AG10803 (cell line): Measurements from ENCODE around the gene GALNT7.
A peak's percentile ranks its signal among the peaks of the same experiment; 100 is the strongest.

Experiments
- DNase-seq: peaks from one replicate; pipeline ENCODE4 v3.0.0; 2010; ENCODE audit warnings: low read depth
- H3K4me3 ChIP-seq: 2 replicates; pipeline ENCODE4 v1.5.1; 2011; ENCODE audit warnings: mild to moderate bottlenecking, low read length, control low read depth
- TF ChIP-seq, protein P1 (sequence below): conservative IDR thresholded peaks from 2 replicates; pipeline ENCODE4 v1.5.1; 2011; ENCODE audit warnings: mild to moderate bottlenecking, low read length, control low read depth, inconsistent platforms

GALNT7 gene

DNA sequence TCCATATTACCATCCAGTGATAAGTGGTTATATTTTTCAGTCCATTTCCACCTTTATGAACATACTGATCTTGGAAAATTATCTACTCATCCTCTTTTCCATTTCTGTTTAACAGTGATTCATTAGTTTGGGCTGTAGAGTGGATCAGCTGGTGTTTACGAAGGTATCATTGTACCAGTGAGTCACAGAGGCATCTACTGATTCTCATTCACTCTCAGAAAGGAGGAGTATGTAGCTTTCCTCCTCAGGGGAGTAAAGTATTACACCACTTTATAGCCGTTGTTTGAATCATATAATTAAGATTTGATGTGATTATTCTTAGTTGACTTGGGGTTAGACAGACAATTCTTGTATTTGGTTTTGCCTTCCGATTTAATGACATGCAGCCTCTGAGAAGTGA, 74.7 kb downstream of the GALNT7 start:
- DNase-seq, result peak; percentile 25
- TF ChIP-seq, protein P1, sequence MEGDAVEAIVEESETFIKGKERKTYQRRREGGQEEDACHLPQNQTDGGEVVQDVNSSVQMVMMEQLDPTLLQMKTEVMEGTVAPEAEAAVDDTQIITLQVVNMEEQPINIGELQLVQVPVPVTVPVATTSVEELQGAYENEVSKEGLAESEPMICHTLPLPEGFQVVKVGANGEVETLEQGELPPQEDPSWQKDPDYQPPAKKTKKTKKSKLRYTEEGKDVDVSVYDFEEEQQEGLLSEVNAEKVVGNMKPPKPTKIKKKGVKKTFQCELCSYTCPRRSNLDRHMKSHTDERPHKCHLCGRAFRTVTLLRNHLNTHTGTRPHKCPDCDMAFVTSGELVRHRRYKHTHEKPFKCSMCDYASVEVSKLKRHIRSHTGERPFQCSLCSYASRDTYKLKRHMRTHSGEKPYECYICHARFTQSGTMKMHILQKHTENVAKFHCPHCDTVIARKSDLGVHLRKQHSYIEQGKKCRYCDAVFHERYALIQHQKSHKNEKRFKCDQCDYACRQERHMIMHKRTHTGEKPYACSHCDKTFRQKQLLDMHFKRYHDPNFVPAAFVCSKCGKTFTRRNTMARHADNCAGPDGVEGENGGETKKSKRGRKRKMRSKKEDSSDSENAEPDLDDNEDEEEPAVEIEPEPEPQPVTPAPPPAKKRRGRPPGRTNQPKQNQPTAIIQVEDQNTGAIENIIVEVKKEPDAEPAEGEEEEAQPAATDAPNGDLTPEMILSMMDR, result no peak
- no peak overlapping the region for H3K4me3 ChIP-seq

DNA sequence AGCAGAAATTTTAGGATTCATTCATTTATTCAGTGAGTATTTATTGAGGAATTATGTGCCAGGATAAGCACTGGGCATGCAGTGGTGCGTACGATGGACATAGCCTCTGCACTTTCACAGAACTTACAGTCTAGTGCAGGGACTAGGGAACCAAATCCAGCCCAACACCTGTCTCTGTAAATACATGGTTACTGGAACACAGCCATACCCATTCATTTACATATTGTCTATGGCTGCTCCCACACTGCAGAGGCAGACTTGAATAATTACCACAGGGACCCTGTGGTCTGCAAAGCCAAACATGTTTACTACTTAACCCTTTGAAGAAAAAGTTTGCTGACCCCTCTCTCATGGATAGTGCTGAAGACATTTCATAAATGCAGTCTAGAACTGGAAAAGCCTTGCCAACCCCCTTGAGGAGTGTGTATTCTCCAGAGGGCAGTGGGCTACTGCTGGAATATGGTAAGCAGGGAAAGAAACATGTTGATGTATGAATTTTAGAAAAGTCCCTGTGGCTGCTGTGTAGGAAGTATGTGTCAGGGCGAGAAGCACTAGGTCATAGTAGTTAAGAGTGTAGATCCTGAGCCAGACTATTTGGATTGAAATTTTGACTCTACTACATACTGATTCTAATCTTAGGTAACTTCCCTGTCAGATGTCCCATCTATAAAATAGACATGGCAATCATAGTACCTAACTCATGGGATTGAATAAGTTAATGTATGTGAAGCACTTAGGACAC, 75.5 kb downstream of the GALNT7 start:
- TF ChIP-seq, protein P1, result no peak
- no peak for DNase-seq
- no peak overlapping the region for H3K4me3 ChIP-seq

DNA sequence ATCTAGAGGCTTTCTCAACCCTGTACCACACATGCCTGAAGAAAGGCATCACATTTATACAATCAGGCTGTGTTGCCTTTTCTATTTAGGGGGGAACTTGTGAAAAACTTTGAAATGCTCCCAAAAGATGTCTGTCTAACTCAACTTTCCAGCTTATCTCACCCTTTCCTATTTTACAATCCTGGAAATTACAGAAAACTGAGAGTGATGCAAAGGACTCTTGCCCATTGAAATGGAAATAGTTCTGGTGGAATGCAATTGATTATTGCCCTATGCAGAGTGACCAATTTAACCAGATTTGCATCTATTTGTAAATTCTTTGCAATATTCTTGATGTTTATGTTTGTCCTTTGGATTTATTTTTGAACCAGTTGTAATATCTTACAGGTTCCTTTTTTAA, 77.3 kb downstream of the GALNT7 start:
- DNase-seq, result no peak
- H3K4me3 ChIP-seq, result no peak overlapping the region
- TF ChIP-seq, protein P1, result no peak

DNA sequence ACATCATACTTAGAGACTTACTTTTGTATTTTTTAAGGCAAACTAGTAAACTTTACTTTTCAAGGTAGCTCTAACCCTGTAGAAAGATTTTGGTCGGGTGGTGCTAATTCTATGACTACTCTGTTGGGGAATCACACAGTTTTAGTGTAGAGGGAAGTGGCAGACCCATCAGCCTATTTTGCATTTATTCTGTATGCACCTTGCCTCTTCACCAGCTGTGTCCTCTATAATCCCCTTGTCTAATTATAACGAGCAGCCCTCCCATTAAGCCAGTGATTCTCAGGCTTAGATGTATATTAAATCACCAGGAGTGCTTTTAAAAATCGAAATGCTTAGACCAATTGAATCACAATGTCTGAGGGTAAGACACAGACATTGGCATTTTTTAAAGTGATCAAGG, 78.1 kb downstream of the GALNT7 start:
- no peak for DNase-seq
- no peak overlapping the region for H3K4me3 ChIP-seq
- TF ChIP-seq, protein P1, result no peak

DNA sequence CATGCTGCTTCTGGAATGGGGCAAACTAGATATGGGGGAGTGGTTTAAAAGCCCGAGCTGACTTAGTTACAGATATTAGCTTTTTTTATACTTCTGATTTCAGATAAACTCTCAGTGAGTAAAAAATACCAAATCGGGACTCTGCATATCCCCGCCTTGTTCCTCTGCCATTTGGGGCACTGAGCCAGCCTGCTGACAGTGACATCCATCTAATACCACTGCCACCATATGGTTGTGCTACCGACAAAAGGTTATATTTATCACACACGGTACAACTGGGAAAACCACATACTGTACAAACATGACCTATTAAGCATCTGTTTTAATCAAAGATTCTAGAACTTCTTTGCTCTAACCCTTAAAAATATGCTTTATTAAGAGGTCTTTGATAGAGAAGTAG, 78.7 kb downstream of the GALNT7 start:
- TF ChIP-seq, protein P1, result no peak
- no peak overlapping the region for H3K4me3 ChIP-seq
- DNase-seq, result no peak

DNA sequence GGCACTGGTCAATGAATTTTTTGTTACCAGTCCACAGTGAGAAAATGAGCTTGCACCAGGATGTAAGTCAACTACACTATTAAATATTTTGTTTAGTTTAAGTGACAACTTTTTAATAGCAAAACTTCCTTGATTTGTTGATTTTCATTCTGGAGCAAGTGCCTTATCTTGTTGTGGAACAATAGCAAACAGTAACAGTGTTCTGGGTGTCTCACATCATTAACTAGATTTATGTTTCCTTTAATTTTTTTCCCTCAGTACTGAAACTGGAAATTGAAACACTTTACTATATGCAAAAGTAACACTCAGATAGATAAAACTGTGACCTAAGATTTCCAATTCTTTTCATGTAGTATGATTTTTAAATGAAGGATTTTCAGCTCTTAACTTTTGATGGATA, 80.1 kb downstream of the GALNT7 start:
- no peak for DNase-seq
- no peak overlapping the region for H3K4me3 ChIP-seq
- TF ChIP-seq, protein P1, result no peak
